ENCODE data around the gene NFE2.
"Not testable (repeated sequence)": the region's sequence is repeated elsewhere in the genome, so short reads cannot be mapped to it uniquely, and the experiment has no call there.

The NFE2 gene

GRCh38 chr12:54328595-54329337 lies 28.0 kb upstream of the NFE2 start:
- H3K79me2 ChIP-seq (ENCODE audit: insufficient read depth, low read length) = peaks cover 6% of the 10 kb centered on the region
- H3K4me2 ChIP-seq (ENCODE audit: low read length) = no peak overlapping the region

DNA sequence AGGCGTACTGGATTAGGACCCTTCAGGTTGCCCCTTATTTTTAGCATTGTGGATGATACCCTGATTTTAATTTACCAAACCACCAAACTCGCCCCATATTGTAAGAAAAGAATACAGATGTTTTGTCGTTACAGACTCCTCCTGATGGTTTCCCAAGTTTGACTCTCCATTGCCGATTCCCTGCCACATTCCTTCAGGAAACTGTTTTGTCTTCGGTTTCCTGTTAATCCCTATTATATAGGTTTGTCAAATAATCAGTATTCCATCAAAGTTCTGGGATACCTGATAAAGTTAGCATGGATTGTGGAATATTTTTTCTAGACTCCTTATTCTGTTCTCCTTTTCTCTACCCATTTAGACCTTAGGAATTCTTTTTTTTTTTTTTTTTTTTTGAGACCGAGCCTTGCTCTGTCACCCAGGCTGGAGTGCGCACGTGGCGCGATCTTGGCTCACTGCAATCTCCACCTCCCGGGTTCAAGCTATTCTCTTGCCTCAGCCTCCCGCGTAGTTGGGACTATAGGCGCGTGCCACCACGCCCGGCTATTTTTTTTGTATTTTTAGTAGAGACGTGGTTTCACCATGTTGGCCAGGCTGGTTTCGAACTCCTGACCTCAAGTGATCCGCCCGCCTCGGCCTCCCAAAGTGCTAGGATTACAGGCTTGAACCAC lies 24.8 kb upstream of the NFE2 start:
- H2AFZ ChIP-seq (ENCODE audit: low read length); H3K27me3 ChIP-seq (ENCODE audit: insufficient read depth, low read length); H3K36me3 ChIP-seq (ENCODE audit: insufficient read depth, low read length); H3K9me3 ChIP-seq (ENCODE audit: low read length); H4K20me1 ChIP-seq (ENCODE audit: insufficient read depth, low read length); H3K79me2 ChIP-seq (ENCODE audit: insufficient read depth, low read length); H3K9me2 ChIP-seq (ENCODE audit: low read depth, low read length); H3K27ac ChIP-seq (ENCODE audit: low read depth, low read length, poor library complexity, severe bottlenecking); H3F3A ChIP-seq (ENCODE audit: insufficient read depth, low read length): not testable (repeated sequence)
- H3K4me2 ChIP-seq (ENCODE audit: low read length) = peak overlapping the region; percentile 83
- peak overlapping the region; percentile 92 for H3K9ac ChIP-seq (ENCODE audit: low read length)
- peaks cover 14% of the 10 kb centered on the region for H3K4me1 ChIP-seq (ENCODE audit: insufficient read depth, low read length, severe bottlenecking)
- H3K4me3 ChIP-seq (ENCODE audit: low read depth, low read length, poor library complexity, severe bottlenecking) = peak overlapping the region; percentile 94

More at GRCh38 chr12:54328595-54329337, 28.0 kb upstream of the NFE2 start:
- no peak overlapping the region for H3K27ac ChIP-seq (ENCODE audit: low read depth, low read length, poor library complexity, severe bottlenecking)
- H3K4me1 ChIP-seq (ENCODE audit: insufficient read depth, low read length, severe bottlenecking) = peaks cover 14% of the 10 kb centered on the region
- peaks cover 5% of the 10 kb centered on the region; the same call in 1 of the 2 replicates for H3K36me3 ChIP-seq (ENCODE audit: insufficient read depth, low read length)
- no peaks in the 10 kb centered on the region for H3K9me2 ChIP-seq (ENCODE audit: low read depth, low read length)
- H3K9me3 ChIP-seq (ENCODE audit: low read length) = no peaks in the 10 kb centered on the region
- H4K20me1 ChIP-seq (ENCODE audit: insufficient read depth, low read length) = no peaks in the 10 kb centered on the region
- H2AFZ ChIP-seq (ENCODE audit: low read length) = no peak overlapping the region
- H3K4me3 ChIP-seq (ENCODE audit: low read depth, low read length, poor library complexity, severe bottlenecking) = no peak overlapping the region
- H3K27me3 ChIP-seq (ENCODE audit: insufficient read depth, low read length) = no peaks in the 10 kb centered on the region
- H3K9ac ChIP-seq (ENCODE audit: low read length) = no peak overlapping the region
- TF ChIP-seq CTCF (IDR thresholded peaks at IDR 0.05; ENCODE audit: low read length) = no peak
- no peak for TF ChIP-seq EZH2 (IDR thresholded peaks at IDR 0.05; ENCODE audit: borderline replicate concordance, low read length)
- H3F3A ChIP-seq (ENCODE audit: insufficient read depth, low read length) = no peaks in the 10 kb centered on the region

DNA sequence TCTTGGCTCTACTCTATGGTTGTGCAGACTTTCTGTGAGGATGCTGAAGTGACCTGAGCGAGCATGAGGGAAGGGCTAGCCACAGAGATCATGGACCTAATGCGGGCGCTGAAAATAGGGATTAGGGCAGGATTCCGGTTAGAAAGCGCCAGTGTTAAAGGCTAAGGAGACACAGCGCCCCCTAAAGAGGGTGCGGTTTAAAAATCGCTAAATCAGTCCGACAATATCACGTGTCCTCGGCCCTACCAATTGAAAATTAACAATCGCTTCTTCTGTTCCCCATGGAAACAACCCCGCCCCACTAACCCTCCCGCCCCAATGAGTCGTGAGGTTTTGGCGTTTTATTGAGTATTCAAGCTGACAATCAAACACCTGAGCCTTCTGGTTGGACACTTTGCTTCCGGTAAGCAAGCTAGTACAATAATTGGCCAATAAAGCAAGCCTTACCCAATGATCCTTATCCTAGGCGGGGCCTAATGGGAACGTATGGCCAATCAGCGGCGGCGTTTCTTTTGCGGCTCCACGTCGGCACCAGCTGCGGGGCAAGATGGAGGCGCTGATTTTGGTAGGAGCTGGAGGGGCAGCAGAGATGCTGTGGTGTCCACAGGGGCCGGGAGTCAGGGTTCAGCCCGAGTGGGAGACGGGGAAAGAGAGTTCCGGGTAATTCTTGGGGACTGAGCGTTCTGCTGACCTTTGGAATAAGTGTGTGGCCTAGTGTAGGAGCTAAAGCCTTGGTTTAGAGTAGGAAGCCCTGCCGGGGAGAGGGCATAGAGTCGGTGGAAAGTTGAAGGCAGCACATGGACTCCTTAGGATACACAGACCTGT lies 24.0 kb upstream of the NFE2 start, which contains the start of gene COPZ1:
COPZ1 (plus strand) TSS at position 515 of the 825 bp plus-strand sequence; CDS start at position 548, 33 bp downstream.
- Histone ChIP-seq H4K20me1 (ENCODE audit: insufficient read depth, low read length) (no peaks in the 10 kb centered on the region), H3K36me3 (ENCODE audit: insufficient read depth, low read length) (peaks cover 5% of the 10 kb centered on the region; the same call in 1 of the 2 replicates), H3K9me2 (ENCODE audit: low read depth, low read length) (no peaks in the 10 kb centered on the region), H3K9ac (ENCODE audit: low read length) (peak within 1 kb of the TSS; percentile 92), H3K4me3 (ENCODE audit: low read depth, low read length, poor library complexity, severe bottlenecking) (peak within 1 kb of the TSS; percentile 94), H3F3A (ENCODE audit: insufficient read depth, low read length) (no peaks in the 10 kb centered on the region), H3K4me2 (ENCODE audit: low read length) (peak within 1 kb of the TSS; percentile 83), H3K4me1 (ENCODE audit: insufficient read depth, low read length, severe bottlenecking) (peaks cover 14% of the 10 kb centered on the region), H2AFZ (ENCODE audit: low read length) (peak within 1 kb of the TSS; percentile 85), H3K27me3 (ENCODE audit: insufficient read depth, low read length) (no peaks in the 10 kb centered on the region), H3K9me3 (ENCODE audit: low read length) (no peaks in the 10 kb centered on the region), H3K79me2 (ENCODE audit: insufficient read depth, low read length) (peaks cover 6% of the 10 kb centered on the region), H3K27ac (ENCODE audit: low read depth, low read length, poor library complexity, severe bottlenecking) (no peak within 1 kb of the TSS)
- TF ChIP-seq CTCF (IDR thresholded peaks at IDR 0.05; ENCODE audit: low read length) (peak; percentile 90), EZH2 (IDR thresholded peaks at IDR 0.05; ENCODE audit: borderline replicate concordance, low read length) (no peak)

Data from OCI-LY1 (cell line).